HEK293 (cell line): ENCODE data around the gene HAO2.

ENCODE experiments used
- CTCF ChIA-PET: fragments of 350-600 bp; formaldehyde crosslinking; extraction: SDS; loops from one replicate; lab custom pipeline; 2021; ENCODE audit warnings: antibody characterized with exemption; lab: Yijun Ruan, JAX
- POLR2A ChIA-PET: fragments of 300-600 bp; formaldehyde crosslinking; extraction: SDS; loops from one replicate; lab custom pipeline; 2020; ENCODE audit warnings: antibody characterized with exemption, inconsistent platforms; lab: Yijun Ruan, JAX
- H3K27ac ChIP-seq: fragments of 200-500 bp; sonication (Bioruptor generic); 2 replicates; pipeline ENCODE4 v1.5.1; 2014; ENCODE audit warnings: low read depth, low read length, control low read depth, inconsistent platforms; ENCODE audit errors: extremely low read depth
- H3K36me3 ChIP-seq, 2 experiments: fragments of 200-500 bp in 1 of 2; sonication (Bioruptor generic) in 1 of 2; 1 replicate in 1 of 2; 2 replicates in 1 of 2; pipeline ENCODE4 v1.5.1; 2014 to 2017; ENCODE audit warnings: inconsistent platforms in 2 of 2, low read length in 2 of 2; ENCODE audit not compliant: control insufficient read depth in 2 of 2, insufficient read depth in 1 of 2
- H3K4me1 ChIP-seq: fragments of 200-500 bp; sonication (Bioruptor generic); 2 replicates; pipeline ENCODE4 v1.5.1; 2014; ENCODE audit warnings: mild to moderate bottlenecking, low read length, inconsistent platforms; ENCODE audit not compliant: control insufficient read depth, insufficient read depth
- H3K4me3 ChIP-seq: 2 replicates; pipeline ENCODE4 v1.5.1; 2011; ENCODE audit warnings: low read depth, mild to moderate bottlenecking, control low read depth, low read length, moderate library complexity
- H3K9me3 ChIP-seq: fragments of 200-500 bp; sonication (Bioruptor generic); 2 replicates; pipeline ENCODE4 v1.5.1; 2014; ENCODE audit warnings: low read depth, low read length, inconsistent platforms; ENCODE audit not compliant: control insufficient read depth, insufficient read depth
- GFI1B ChIP-seq: fragments of 450-650 bp; formaldehyde crosslinking; IDR thresholded peaks from 2 replicates; pipeline ENCODE4 v1.5.1; 2016; ENCODE audit warnings: missing biosample characterization, missing genetic modification characterization
- HOXC10 ChIP-seq: sonication (generic); formaldehyde crosslinking; IDR thresholded peaks from 2 replicates; pipeline ENCODE4 v1.8.1; 2023; ENCODE audit warnings: mild to moderate bottlenecking, missing genetic modification reagents
- KLF7 ChIP-seq: fragments of 450-650 bp; formaldehyde crosslinking; IDR thresholded peaks from 2 replicates; pipeline ENCODE4 v1.5.1; 2016; ENCODE audit warnings: missing biosample characterization, missing genetic modification characterization, borderline replicate concordance
- MEIS1 ChIP-seq: sonication (generic); formaldehyde crosslinking; IDR thresholded peaks from 2 replicates; pipeline ENCODE4 v1.8.1; 2022; ENCODE audit warnings: missing genetic modification reagents, mild to moderate bottlenecking, borderline replicate concordance
- OVOL3 ChIP-seq: fragments of 450-650 bp; formaldehyde crosslinking; IDR thresholded peaks from 2 replicates; pipeline ENCODE4 v1.5.1; 2016; ENCODE audit warnings: missing biosample characterization, missing genetic modification characterization
- REPIN1 ChIP-seq: fragments of 450-650 bp; formaldehyde crosslinking; IDR thresholded peaks from 2 replicates; pipeline ENCODE4 v1.5.1; 2017; ENCODE audit warnings: missing biosample characterization, missing genetic modification characterization, low read depth
- SP3 ChIP-seq: fragments of 450-650 bp; formaldehyde crosslinking; IDR thresholded peaks from 2 replicates; pipeline ENCODE4 v1.5.1; 2016; ENCODE audit warnings: missing biosample characterization, missing genetic modification characterization
- SP7 ChIP-seq: fragments of 450-650 bp; formaldehyde crosslinking; IDR thresholded peaks from 2 replicates; pipeline ENCODE4 v1.5.1; 2016; ENCODE audit warnings: missing biosample characterization, missing genetic modification characterization
- TCF7L2 ChIP-seq: IDR thresholded peaks from 2 replicates; pipeline ENCODE4 v1.6.1; 2011; ENCODE audit warnings: low read depth, mild to moderate bottlenecking, inconsistent platforms, low read length, moderate library complexity, borderline replicate concordance
- TRIM28 ChIP-seq: IDR thresholded peaks from 2 replicates; pipeline ENCODE4 v1.6.1; 2011; ENCODE audit warnings: low read length, control low read depth, borderline replicate concordance
- YY2 ChIP-seq: fragments of 450-650 bp; formaldehyde crosslinking; IDR thresholded peaks from 2 replicates; pipeline ENCODE4 v1.5.1; 2016; ENCODE audit warnings: missing biosample characterization, missing genetic modification characterization
- ZBTB7A ChIP-seq: fragments of 450-650 bp; formaldehyde crosslinking; IDR thresholded peaks from 2 replicates; pipeline ENCODE4 v1.5.1; 2016; ENCODE audit warnings: low read depth, missing biosample characterization, missing genetic modification characterization
- ZEB2 ChIP-seq: fragments of 450-650 bp; formaldehyde crosslinking; IDR thresholded peaks from 2 replicates; pipeline ENCODE4 v1.5.1; 2016; ENCODE audit warnings: missing biosample characterization, missing genetic modification characterization
- ZFP69B ChIP-seq: fragments of 450-650 bp; formaldehyde crosslinking; IDR thresholded peaks from 2 replicates; pipeline ENCODE4 v1.5.1; 2016; ENCODE audit warnings: missing biosample characterization, missing genetic modification characterization
- ZIC2 ChIP-seq: fragments of 450-650 bp; formaldehyde crosslinking; IDR thresholded peaks from 2 replicates; pipeline ENCODE4 v1.5.1; 2016; ENCODE audit warnings: missing biosample characterization, missing genetic modification characterization
- ZNF214 ChIP-seq: fragments of 450-650 bp; formaldehyde crosslinking; IDR thresholded peaks from 2 replicates; pipeline ENCODE4 v1.5.1; 2017; ENCODE audit warnings: missing biosample characterization, mild to moderate bottlenecking, missing genetic modification characterization, borderline replicate concordance
- ZNF221 ChIP-seq: fragments of 450-650 bp; formaldehyde crosslinking; IDR thresholded peaks from 2 replicates; pipeline ENCODE4 v1.5.1; 2017; ENCODE audit warnings: missing biosample characterization, missing genetic modification characterization, borderline replicate concordance
- ZNF223 ChIP-seq: fragments of 450-650 bp; formaldehyde crosslinking; IDR thresholded peaks from 2 replicates; pipeline ENCODE4 v1.5.1; 2016; ENCODE audit warnings: missing biosample characterization, missing genetic modification characterization
- ZNF302 ChIP-seq: fragments of 450-650 bp; formaldehyde crosslinking; IDR thresholded peaks from 2 replicates; pipeline ENCODE4 v1.5.1; 2016; ENCODE audit warnings: missing biosample characterization, missing genetic modification characterization, low read depth
- ZNF449 ChIP-seq: fragments of 450-650 bp; formaldehyde crosslinking; IDR thresholded peaks from 2 replicates; pipeline ENCODE4 v1.5.1; 2017; ENCODE audit warnings: missing biosample characterization, mild to moderate bottlenecking, missing genetic modification characterization, moderate library complexity
- ZNF510 ChIP-seq: fragments of 450-650 bp; formaldehyde crosslinking; IDR thresholded peaks from 2 replicates; pipeline ENCODE4 v1.5.1; 2018; ENCODE audit warnings: mild to moderate bottlenecking, missing genetic modification characterization, missing biosample characterization; ENCODE audit not compliant: insufficient replicate concordance
- ZNF530 ChIP-seq: fragments of 450-650 bp; formaldehyde crosslinking; IDR thresholded peaks from 2 replicates; pipeline ENCODE4 v1.5.1; 2016; ENCODE audit warnings: low read depth, missing biosample characterization, missing genetic modification characterization
- ZNF610 ChIP-seq: fragments of 450-650 bp; formaldehyde crosslinking; IDR thresholded peaks from 2 replicates; pipeline ENCODE4 v1.5.1; 2016; ENCODE audit warnings: missing biosample characterization, missing genetic modification characterization, borderline replicate concordance
- ZNF791 ChIP-seq: fragments of 450-650 bp; formaldehyde crosslinking; IDR thresholded peaks from 2 replicates; pipeline ENCODE4 v1.5.1; 2016; ENCODE audit warnings: missing biosample characterization, missing genetic modification characterization
- ZNF830 ChIP-seq: fragments of 450-650 bp; IDR thresholded peaks from 2 replicates; pipeline ENCODE4 v1.5.0; 2018; ENCODE audit warnings: missing biosample characterization, missing genetic modification characterization, low read depth, mild to moderate bottlenecking, moderate library complexity
- ZXDB ChIP-seq: fragments of 450-650 bp; formaldehyde crosslinking; IDR thresholded peaks from 2 replicates; pipeline ENCODE4 v1.5.1; 2016; ENCODE audit warnings: missing biosample characterization, missing genetic modification characterization
- TF ChIP-seq, protein P1 (sequence below): fragments of 450-650 bp; formaldehyde crosslinking; optimal IDR thresholded peaks from 2 replicates; pipeline ENCODE3; 2016; ENCODE audit warnings: missing biosample characterization, mild to moderate bottlenecking, missing genetic modification characterization
- TF ChIP-seq, protein P2 (sequence below): fragments of 450-650 bp; formaldehyde crosslinking; IDR thresholded peaks from 2 replicates; pipeline ENCODE4 v1.5.1; 2016; ENCODE audit warnings: missing biosample characterization, missing genetic modification characterization, low read depth
- TF ChIP-seq, protein P3 (sequence below): fragments of 450-650 bp; formaldehyde crosslinking; IDR thresholded peaks from 2 replicates; pipeline ENCODE4; 2016; ENCODE audit warnings: missing biosample characterization, missing genetic modification characterization

The HAO2 gene

DNA sequence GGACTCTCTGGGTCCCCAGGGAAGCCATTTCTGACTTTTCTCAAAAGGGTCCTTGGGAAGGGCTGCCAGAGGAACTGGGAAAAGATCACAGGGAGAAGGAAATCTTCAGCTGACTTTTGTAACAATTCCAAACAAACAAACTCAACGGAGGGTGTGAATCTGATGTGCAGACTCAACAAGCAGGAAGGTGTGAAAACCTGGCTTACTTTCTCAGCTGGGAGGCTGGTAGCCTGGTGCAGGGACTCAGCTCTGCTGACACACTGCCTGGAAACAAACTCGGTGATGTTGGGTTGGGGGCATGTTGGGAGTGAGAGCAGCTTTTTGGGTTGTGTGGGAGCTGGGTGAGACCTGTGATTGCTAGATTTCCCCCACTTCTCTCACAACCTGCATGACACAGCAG lies 36.2 kb downstream of the HAO2 start:
- CTCF ChIA-PET, result interaction anchor here (0.6 kb wide), 1 partner anchor 109 kb away, joined by 3 read pairs; no protein-coding TSS in a partner anchor

GRCh38 chr1:119409731-119410130 lies 41.1 kb downstream of the HAO2 start:
- no peak overlapping the region for H3K27ac ChIP-seq
- ChIA-PET POLR2A (no interaction called here), CTCF (interaction anchor here (0.7 kb wide), 1 partner anchor 16 kb away, joined by 3 read pairs; no protein-coding TSS in a partner anchor)
- TF ChIP-seq ZXDB (tag by site-specific recombination) (no peak), ZNF214 (tag by site-specific recombination) (no peak), ZEB2 (tag by site-specific recombination) (no peak), ZNF302 (tag by site-specific recombination) (no peak), KLF7 (tag by site-specific recombination) (no peak), ZFP69B (tag by site-specific recombination) (no peak), SP7 (no peak), ZNF223 (tag by site-specific recombination) (no peak), TCF7L2 (no peak), GFI1B (tag by site-specific recombination) (no peak), ZNF221 (tag by site-specific recombination) (no peak), ZIC2 (no peak), ZNF449 (tag by site-specific recombination) (no peak), MEIS1 (CRISPR knock-in tag) (no peak), ZNF610 (tag by site-specific recombination) (no peak), ZNF791 (tag by site-specific recombination) (no peak), TRIM28 (no peak)
- TF ChIP-seq, protein P1, sequence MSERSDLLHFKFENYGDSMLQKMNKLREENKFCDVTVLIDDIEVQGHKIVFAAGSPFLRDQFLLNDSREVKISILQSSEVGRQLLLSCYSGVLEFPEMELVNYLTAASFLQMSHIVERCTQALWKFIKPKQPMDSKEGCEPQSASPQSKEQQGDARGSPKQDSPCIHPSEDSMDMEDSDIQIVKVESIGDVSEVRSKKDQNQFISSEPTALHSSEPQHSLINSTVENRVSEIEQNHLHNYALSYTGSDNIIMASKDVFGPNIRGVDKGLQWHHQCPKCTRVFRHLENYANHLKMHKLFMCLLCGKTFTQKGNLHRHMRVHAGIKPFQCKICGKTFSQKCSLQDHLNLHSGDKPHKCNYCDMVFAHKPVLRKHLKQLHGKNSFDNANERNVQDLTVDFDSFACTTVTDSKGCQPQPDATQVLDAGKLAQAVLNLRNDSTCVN (tag by site-specific recombination), result no peak
- TF ChIP-seq, protein P2, sequence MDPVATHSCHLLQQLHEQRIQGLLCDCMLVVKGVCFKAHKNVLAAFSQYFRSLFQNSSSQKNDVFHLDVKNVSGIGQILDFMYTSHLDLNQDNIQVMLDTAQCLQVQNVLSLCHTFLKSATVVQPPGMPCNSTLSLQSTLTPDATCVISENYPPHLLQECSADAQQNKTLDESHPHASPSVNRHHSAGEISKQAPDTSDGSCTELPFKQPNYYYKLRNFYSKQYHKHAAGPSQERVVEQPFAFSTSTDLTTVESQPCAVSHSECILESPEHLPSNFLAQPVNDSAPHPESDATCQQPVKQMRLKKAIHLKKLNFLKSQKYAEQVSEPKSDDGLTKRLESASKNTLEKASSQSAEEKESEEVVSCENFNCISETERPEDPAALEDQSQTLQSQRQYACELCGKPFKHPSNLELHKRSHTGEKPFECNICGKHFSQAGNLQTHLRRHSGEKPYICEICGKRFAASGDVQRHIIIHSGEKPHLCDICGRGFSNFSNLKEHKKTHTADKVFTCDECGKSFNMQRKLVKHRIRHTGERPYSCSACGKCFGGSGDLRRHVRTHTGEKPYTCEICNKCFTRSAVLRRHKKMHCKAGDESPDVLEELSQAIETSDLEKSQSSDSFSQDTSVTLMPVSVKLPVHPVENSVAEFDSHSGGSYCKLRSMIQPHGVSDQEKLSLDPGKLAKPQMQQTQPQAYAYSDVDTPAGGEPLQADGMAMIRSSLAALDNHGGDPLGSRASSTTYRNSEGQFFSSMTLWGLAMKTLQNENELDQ (tag by site-specific recombination), result no peak
- TF ChIP-seq, protein P3, sequence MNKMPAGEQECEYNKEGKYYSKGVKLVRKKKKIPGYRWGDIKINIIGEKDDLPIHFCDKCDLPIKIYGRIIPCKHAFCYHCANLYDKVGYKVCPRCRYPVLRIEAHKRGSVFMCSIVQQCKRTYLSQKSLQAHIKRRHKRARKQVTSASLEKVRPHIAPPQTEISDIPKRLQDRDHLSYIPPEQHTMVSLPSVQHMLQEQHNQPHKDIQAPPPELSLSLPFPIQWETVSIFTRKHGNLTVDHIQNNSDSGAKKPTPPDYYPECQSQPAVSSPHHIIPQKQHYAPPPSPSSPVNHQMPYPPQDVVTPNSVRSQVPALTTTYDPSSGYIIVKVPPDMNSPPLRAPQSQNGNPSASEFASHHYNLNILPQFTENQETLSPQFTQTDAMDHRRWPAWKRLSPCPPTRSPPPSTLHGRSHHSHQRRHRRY, result no peak
- no peaks in the 10 kb centered on the region for H3K4me1 ChIP-seq
- no peaks in the 10 kb centered on the region for H3K36me3 ChIP-seq
- no peaks in the 10 kb centered on the region for H3K9me3 ChIP-seq
- H3K4me3 ChIP-seq, result no peak overlapping the region

More for the DNA sequence above, 36.2 kb downstream of the HAO2 start:
- TF ChIP-seq ZNF830 (no peak), ZNF223 (tag by site-specific recombination) (no peak), REPIN1 (tag by site-specific recombination) (no peak), OVOL3 (tag by site-specific recombination) (no peak), SP3 (tag by site-specific recombination) (no peak), ZBTB7A (tag by site-specific recombination) (no peak), ZNF510 (no peak), HOXC10 (CRISPR knock-in tag) (no peak), YY2 (tag by site-specific recombination) (no peak), ZNF530 (tag by site-specific recombination) (no peak)
- TF ChIP-seq, all 188 proteins: peak for 0
- Histone ChIP-seq H3K4me1 (no peaks in the 10 kb centered on the region), H3K27ac (no peak overlapping the region), H3K36me3 (no peaks in the 10 kb centered on the region), H3K4me3 (no peak overlapping the region), H3K9me3 (no peaks in the 10 kb centered on the region)
- POLR2A ChIA-PET, result no interaction called here
